Putamen (tissue), 1 donor: Measurements from ENCODE around the gene TFAP2D.

ENCODE experiments used
- DNase-seq: peaks from one replicate; pipeline ENCODE4 v3.0.0-alpha.2; 2016; ENCODE audit warnings: low spot score

The TFAP2D gene

DNA sequence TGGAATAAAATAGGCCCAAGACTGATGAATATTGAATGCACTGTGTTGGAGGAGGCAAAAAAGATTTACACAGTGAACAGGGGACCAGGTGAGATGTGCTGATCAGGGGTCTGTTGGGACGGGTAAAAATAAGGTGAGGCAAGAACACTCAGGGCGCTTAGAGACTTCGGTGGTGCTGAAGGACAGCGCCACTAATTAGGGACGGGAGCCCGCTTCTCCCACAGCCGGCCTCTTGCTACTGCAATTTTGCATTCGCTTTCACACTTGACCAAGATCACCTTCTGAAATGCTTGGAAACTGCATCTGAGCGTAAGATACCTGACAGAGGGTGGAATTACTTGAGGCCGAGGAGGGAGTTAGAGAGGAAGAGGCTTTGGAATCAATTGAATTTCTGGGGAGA lies 7.3 kb downstream of the TFAP2D start:
- DNase-seq = no peak

DNA sequence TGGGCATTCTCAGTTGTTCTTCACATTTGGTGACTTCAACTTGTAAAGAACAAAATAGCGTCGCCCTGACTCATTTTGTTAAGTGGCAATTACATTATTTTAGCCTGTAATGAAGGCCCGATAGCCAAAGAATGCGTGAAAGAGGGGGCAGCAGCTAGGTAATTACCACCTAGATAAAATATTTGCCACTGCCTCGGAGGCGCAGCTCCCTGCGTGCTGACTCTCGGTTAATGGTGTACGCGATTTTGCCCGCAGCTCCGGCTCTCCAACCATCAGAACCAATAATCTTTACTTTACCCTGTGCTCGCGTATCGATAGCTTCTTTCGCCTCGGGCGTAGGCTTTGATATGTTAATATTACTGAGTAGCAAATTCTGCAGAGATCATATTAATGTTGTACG lies 8.7 kb downstream of the TFAP2D start:
- no peak for DNase-seq

DNA sequence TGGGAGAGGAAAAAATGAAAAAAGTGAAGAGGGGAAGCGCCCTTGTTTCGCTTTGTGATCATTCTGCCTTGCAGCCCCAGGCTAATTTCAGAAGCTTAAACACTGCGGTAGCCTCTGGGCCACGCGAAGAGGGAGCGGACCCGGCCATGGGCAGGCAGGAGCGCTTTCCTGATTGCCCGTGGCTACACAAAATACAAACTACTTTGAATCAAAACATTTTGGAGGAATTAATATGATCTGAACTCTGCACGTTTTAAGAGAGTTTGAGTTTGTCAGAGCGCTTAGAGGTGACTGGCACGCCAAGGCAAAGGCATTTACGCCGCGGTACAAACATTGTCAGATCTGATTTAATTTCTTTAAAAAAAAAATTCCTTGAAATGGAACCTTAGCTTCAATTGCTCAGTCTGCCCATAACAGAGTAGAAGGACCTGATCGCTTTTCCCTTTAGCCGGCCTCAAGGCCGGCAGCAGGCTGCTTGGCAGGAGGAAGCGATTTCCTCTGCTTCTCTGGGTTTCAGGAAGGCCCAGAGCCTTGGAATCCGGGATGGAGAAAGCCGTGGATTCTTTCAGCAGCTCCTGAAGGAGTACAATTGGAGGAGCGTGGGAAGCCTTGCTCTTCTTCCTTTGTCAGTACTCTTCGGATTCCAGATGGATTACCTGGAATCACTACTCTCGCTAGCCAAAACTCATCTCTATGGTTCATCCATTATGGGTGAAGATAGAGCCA lies 9.7 kb downstream of the TFAP2D start:
- no peak for DNase-seq

DNA sequence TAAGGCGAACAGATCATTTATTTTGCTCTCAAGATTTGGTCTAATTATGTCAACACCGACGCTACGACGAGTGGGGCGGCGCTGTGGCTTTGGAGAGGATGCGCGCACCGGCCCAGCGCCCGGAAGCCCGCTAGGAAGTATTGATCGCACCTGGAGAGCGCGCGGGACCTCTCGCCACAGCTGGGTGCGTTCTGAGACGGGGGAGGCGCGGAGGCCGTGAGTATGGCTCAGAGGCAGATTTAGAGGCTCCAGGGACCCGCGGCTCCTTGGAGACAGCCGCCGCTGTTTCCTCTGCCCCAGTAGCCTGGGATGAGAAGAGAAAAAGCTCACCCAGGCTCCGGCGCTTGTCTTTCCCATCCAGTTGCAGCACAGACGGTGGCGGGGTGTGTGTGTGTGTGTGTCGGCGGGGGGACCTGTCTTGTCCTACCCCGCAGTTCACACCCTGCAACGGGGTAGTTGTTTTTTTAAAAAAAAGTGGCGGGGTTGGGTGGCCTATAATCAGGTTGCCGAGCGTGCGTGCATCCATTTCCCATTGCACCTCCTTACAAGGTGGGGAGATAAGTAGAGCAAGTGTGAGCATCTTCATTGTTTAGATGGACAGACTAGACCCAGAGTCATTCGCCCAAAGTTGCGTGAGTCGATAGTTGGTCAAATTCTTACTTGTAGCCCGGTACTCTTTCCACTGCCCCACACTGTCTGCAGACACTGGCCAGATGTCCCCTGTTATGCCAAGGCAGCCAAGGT lies 11.2 kb downstream of the TFAP2D start:
- no peak for DNase-seq

DNA sequence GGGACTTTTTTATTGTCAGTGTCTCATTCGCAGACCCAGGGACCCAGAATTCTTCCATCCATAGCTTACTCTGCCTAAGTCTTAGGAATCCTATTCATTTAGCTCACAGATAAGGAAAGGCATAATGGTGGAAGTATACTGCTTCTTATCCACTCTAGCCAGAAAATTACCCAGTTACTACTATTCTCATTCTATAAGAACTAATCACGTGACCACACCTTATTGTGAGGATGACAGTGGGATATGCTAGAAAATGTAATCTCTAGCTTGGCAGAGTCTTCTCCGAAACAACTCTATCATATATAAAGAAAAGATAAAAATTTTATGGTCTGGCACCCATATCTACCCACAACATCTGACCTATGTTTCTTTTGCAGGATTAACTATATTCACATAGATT lies 21.2 kb downstream of the TFAP2D start:
- no peak for DNase-seq

DNA sequence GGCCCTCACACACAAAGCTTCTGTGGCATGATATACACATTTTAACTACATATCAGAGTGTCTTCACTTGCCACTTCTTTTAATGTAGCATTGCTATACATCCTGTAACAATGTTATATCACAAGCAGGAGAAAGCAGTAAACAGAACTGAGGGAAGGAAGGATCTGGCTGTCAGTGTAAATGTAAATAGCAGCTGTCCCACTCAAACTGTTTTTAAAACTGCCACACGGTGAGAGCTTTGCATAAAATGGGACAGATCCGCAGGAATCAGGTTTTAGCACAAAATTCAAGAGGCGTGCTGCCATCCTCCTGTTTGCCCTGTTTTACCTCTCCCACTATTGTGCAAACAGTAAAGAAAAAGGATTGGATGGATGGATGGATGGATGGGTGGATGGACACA lies 28.8 kb downstream of the TFAP2D start:
- no peak for DNase-seq

DNA sequence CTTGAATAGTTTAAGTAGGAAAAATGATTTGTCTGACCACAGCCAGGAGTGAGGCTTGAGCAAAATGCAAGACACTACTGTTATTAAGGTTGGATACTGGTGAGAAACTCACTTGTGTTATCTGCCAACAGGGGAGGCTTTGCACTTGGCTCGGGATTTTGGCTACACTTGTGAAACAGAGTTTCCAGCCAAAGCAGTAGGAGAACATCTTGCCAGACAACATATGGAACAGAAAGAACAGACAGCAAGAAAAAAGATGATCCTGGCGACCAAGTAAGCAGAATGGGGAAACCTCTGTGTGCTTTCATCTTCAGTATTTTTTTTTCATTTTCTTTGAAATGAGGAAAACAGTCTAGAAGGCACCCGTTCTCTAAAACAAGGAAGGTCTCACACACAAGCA lies 31.6 kb downstream of the TFAP2D start:
- DNase-seq = no peak

DNA sequence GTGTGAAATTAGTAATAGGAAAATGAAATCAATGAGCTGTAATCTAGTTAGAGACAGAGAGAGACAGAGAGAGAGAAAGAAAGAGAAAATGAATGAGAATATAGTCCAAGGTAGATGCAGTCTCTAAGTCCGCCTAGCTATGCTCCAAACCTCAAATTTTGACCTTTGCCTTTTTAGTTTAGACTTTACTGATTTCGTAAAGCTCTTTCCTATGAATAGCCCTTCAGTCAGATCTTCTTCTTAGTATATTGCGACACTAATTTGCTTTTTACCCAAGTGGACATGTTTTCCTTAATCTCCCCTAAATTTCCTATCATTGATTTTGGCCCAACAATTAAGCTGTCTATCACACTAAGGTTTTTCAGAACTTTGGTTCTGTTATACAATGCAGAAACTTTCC lies 49.5 kb downstream of the TFAP2D start:
- DNase-seq = no peak

DNA sequence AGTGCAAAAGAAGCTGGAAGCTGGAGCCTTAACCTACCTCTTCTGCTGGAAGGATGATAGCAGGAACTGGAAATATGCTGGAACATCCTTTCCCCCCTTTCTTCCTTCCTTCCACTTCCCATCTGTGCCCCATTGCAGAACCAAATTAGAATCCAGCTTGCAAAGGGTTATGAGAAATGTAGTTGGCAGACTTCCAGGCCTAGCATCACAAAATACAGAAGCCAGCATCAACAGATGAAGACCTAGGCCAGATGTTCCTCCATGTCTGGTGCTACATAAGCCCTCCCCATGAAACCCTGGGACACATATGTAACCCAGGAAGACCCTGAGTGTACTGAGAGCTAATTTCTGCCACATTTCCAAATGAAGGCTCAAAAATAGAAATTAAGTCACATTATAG lies 65.4 kb downstream of the TFAP2D start:
- no peak for DNase-seq

DNA sequence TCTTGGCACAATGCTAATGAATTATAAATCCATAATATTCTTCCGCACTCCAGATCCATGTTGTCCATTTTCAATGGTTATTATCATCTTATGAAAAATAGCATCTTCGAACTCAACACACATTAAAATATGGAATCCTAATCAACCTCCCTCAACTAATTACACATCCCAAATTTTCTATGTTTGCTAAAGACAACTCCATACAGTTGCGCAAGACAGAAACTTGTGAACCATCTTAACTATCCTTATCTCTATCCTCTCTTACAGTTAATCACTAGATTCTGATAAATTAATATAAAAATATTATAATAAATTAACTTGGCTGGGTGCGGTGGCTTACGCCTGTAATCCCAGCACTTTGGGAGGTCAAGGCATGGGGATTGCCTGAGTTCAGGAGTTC lies 67.1 kb downstream of the TFAP2D start:
- DNase-seq = no peak

DNA sequence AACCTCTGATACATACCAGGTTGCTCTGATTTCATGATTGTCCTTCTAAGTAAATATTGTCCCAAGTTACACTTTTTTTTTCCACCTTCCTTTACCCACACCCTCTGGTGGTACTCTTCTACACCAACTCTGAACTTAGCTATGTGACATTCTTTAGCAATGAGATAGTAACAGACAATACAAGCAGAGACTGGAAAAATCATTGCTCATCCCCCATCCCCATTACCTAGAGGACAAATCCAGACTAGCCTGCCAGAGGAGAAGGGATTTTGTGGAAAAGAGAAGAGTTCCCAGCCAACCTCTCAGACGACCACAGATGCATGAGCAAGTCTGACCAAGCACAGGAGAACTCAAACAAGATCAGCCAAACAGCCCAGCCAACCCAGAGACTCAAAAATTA lies 72.6 kb downstream of the TFAP2D start:
- no peak for DNase-seq

DNA sequence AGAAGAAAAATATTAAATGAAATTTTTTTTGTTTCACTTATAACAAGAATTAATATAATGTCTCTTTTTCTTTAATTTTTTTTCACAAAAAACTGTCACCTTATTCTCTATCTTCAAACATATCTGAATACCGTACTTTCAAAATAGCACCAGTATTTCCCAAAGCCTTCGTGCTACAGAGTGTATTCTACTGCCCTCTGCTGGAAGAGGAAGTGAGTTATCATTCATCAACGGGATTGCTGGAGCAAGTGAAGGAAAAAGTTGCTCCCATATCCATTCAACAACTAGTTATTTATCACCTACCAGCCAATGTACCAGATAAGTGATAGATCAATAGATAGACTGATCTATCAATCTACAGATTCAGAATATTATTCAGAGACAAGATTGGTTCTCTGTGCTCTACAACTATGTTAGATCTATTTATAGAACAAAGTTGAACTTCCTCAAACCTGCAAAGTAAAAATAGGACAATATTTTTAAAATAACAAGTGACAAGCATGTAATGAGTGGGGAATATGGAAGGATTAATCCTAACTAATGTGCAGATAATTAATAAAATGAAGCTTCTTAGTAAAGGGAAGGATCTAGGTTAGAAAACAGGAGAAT lies 78.7 kb downstream of the TFAP2D start:
- DNase-seq = peak; percentile 19

DNA sequence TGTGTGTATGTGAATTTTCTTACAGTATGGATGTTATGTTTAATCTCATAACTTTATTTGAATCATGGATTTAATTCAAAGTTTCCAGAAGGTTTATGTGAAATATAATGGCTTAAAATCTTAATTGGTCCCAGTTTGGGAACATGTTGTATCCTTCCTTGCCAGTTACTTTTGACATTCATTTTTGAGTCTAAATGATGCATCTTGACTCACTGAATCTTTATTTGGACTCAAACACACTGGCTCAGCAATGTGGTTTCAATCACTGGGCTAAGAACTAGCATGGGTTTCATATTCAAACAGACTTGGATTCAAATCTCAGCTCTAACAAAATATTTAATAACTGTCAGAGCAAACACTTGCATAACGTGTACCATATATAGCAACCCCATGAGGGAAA lies 79.4 kb downstream of the TFAP2D start:
- DNase-seq = no peak

DNA sequence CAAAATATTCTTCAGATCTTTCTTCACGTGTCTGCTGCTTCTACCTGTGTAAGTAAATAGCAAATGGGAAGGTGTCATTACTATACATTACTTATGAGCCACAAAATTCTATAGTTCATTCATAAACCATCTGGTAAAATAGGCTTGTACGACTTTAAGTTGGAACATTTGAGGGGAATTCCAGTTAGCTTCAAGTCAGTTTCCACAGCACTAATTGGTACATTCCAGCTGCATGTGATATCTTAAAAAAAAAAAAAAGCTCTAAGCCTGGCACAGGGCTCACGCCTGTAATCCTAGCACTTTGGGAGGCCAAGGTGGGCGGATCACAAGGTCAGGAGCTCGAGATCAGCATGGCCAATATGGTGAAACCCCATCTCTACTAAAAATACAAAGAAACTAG lies 82.2 kb downstream of the TFAP2D start:
- no peak for DNase-seq

DNA sequence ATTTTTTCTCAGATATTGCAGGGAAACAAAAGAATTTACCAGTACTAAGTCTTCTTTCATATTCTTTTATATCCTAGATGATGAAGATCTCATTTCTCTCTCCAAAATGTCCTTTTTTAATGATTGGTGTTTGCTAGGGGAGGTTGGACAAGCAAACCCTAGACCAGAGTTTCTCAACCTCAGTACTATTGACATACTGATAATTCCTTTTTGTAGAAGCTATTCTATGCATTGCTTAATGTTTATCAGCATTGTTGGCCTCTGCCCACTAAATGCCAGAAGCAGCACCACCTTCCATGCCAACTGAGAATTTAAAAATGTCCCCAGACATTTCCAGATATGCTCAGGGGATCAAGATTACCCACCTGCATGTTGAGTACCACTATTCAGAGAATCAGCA lies 91.0 kb downstream of the TFAP2D start:
- DNase-seq = no peak

DNA sequence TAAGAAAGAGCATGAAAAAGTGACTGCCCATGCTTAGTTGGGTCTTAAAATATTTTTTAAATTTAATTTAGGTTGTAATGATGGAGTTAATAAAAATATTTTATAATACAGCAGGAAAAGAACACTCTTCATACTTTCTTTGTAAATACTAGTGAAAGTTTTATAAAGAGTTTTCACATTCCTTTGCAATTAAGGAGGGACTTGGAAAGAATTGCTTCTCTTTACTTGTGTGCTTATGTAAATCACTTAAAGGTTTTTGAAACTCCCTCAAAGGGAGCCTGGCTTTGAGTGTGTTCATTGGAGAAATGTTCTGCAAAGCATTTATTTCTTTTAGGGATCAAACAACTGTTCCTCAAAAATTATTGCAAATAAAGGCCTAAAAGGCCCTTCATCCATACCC lies 93.7 kb downstream of the TFAP2D start:
- no peak for DNase-seq

DNA sequence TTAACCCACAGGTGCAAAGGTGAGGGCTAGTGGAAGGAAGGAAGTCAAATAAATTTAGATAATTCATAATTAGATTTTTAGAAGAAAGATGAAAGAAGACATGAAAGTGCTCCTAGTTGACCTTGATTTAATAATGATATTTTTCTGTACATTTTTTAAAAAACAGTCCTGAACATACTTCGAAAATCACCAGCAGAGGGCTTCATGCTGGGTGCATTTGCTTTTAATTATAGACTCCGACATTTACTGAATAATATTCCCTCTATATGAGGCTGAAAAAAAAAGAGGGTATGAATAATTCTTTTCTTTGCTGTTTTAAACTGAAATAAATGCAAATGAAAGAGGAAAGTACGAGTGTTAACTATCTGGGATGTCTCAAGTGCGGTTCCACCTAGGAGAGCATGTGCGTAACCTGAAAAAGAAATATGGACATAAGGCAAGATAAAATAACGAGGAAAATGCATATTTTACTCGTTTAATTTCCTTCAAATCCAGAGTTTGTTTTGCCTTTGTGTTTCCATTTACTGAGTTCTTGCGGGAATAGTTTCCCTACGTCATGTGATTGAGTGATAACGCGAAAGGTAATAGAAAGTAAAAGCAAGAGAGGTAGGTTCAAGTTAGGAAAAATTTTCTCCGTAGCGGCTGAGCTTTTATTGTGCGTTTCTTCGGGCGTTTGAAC lies 102.2 kb downstream of the TFAP2D start:
- no peak for DNase-seq

DNA sequence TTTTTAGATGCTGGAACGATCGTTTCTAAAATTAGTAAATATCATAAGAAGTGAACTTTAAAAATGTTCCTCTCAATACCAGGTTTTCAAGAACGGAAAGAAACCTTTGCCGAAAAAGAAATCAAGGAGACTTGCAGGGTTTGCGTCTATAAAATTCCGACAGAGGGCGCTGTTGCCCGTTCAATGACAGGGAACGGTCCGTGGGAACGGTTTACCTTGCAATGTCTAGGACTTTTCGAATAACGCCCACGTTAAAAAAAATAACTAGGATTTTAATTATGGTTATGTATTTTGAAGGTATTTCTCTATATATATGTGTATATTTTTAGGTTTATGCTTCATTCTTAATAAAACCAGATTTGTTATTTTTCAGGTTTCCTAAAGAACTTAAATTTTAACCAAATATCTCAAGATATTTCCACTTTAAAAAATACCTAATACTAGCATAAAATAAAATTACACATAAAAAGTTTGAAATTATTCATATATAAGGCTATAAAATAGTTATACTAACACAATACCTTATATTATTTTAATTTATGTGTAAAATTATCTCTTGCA lies 102.9 kb downstream of the TFAP2D start:
- DNase-seq = peak; percentile 67

DNA sequence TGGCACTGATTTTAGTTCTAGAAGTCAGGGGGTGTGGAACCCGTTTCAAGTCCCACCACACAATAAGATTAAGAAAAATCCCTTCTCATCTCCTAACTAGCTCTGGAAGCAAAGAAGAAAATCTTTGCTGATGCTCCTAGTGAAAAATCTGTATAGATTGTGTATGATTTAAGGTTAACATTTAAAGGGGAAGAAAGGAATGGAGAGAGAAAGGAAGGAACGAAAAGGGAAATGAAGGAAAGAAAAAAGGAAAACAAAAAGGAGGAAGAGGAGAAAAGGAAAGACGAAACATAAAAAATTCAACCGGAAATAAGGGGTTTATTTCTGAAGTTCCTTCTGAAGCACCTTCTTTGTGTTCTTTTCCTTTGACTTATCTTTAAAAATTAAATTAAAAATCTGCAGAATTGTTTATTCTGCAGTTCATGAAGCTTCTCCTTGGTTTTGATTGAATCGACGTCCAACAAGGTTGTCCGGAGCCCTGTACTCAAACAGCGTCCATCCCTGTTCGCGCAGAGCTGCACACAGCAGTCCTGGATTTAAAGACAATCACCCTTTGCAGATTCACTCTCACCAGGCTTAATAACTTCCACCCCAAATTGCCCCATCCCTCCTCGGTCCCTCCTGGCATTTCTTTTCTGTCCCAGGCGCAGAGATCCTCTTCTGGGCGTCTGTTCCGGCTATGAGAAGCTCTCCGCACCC lies 103.8 kb downstream of the TFAP2D start:
- no peak for DNase-seq

DNA sequence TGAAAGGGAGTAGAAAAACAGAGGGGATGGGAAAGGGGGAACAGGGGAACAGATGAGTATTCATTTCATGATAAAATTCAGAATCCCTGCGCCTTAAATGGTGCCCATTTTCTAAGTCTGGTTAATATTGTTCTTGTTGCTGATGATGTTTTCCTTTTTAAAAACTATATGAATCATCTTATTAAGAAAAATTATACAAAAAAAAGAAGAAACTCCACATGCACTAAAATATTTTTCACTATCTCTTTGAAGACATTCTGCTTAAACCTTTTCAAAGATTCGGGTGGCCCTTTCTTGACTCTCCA lies 104.3 kb downstream of the TFAP2D start:
- no peak for DNase-seq

DNA sequence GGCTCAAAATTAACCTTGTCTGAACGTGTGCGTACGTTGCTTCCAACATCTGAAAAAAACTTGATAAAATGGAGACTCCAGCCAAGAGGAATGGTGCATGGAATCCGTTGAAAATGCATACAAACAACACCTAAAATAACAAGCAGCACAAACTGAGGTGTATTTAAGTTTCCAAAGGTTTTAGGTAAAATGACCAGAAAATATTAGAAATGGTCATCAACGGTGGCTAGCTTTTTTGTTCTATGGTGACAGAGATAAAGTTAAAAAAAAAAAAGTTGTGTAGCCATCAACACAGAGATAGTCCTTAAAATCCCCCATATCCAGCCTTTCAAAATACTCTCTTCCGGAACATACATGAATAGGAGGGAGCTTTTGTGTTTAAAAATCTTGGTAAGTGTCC lies 104.7 kb downstream of the TFAP2D start:
- DNase-seq = no peak

DNA sequence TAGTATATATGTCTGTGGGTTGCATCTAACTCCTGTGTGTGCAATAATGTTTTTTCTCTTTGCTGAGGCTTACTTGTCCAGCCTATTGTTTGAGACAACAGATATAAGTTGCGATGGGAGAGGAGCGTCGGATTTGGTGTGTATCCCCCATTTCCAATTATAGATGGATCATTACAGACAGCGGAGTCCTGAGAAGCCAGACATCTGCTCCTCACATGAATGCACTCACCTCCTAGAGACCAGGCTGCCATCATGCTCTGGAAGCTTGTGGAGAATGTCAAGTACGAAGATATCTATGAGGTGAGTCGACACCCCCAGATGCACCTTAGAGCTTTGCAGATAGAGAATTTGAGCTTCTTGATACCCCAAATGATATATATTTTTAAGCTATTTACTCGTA lies 105.3 kb downstream of the TFAP2D start, which contains the start of gene TFAP2B:
TSS of gene TFAP2B (plus strand) at position 199 of the 400 bp plus-strand sequence. CDS start at position 220, 21 bp downstream.
- DNase-seq = no peak
